ENCODE measurements around the gene ENTPD2. TPM values are rescaled to one million over a fixed set of nuclear protein-coding genes. Genes with fewer than 3 reads are reported as not detected.
"Not testable (repeated sequence)": the region's sequence is repeated elsewhere in the genome, so short reads cannot be mapped to it uniquely, and the experiment has no call there.

The ENTPD2 gene
- total and polyA plus RNA-seq, 2 donors (not counting 1 experiment from before 2014, with no cell fraction given), result under 0.01 TPM; not detected in 1

DNA sequence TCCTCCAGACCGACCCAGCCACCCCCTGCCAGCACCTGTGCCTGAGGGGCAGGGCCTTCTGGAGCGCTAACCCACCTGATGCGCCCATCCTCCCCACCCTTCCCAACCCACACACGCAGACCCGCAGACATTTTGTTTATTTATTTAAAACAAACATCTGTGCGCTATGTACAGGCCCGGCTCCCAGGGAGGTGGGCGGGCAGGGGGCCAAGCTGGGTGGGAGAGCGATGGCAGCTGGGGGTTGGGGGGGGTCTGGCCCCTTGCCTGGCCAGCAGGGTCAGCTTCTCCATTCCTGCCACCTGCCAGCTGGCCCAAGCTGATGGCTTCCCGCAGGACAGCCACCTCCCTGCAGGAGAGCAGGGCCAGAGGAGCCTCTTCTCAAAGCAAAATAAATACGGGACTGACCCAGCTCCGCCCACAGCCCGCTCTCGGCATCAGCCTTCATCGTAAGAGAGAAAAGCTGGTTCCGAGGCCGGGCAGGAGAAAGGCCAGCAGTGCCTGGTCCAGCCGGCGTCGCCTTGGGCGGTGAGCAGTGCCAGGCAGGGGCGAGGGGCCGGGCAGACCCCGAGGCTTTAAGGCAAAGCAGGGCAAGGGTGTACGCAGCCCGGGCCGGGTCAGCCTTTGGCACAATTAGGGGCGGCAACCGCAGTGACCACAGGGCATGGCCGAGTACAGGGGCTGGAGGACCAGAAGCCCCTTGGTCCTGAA lies 46.6 kb downstream of the ENTPD2 start:
- Histone ChIP-seq H3K27ac (ENCODE audit: insufficient read depth, low read length) (no peak overlapping the region), H3K79me2 (ENCODE audit: control insufficient read depth, insufficient read depth, low read length) (no peaks in the 10 kb centered on the region), H4K20me1 (ENCODE audit: control insufficient read depth, extremely low read depth, insufficient read depth, low read length) (no peaks in the 10 kb centered on the region), H3K27me3 (ENCODE audit: control insufficient read depth, insufficient read depth, low read length) (no peaks in the 10 kb centered on the region), H3K9me3 (ENCODE audit: control insufficient read depth, insufficient read depth, low read depth, low read length) (no peaks in the 10 kb centered on the region), H3K4me1 (ENCODE audit: control insufficient read depth, extremely low read depth, insufficient read depth, low read length) (peaks cover 8% of the 10 kb centered on the region), H3K36me3 (ENCODE audit: control insufficient read depth, insufficient read depth, low read length) (peaks cover 5% of the 10 kb centered on the region), H2AFZ (ENCODE audit: low read length) (no peak overlapping the region), H3K4me3 (replicated peaks in 1 of 4; ENCODE audit: control extremely low read depth in 1 of 4, insufficient read depth in 1 of 4, low read depth in 3 of 4, low read length in 4 of 4) (no peak overlapping the region), H3K9ac (ENCODE audit: insufficient read depth, low read length) (no peak overlapping the region), H3K4me2 (ENCODE audit: extremely low read depth, insufficient read depth, low read length) (no peak overlapping the region)
- no peak for TF ChIP-seq EZH2 (IDR thresholded peaks at IDR 0.05; ENCODE audit: low read length, missing control alignments)
- TF ChIP-seq, protein P1, sequence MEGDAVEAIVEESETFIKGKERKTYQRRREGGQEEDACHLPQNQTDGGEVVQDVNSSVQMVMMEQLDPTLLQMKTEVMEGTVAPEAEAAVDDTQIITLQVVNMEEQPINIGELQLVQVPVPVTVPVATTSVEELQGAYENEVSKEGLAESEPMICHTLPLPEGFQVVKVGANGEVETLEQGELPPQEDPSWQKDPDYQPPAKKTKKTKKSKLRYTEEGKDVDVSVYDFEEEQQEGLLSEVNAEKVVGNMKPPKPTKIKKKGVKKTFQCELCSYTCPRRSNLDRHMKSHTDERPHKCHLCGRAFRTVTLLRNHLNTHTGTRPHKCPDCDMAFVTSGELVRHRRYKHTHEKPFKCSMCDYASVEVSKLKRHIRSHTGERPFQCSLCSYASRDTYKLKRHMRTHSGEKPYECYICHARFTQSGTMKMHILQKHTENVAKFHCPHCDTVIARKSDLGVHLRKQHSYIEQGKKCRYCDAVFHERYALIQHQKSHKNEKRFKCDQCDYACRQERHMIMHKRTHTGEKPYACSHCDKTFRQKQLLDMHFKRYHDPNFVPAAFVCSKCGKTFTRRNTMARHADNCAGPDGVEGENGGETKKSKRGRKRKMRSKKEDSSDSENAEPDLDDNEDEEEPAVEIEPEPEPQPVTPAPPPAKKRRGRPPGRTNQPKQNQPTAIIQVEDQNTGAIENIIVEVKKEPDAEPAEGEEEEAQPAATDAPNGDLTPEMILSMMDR (conservative IDR thresholded peaks at IDR 0.05 in 1 of 2, IDR thresholded peaks at IDR 0.05 in 1 of 2; ENCODE audit: low read depth in 1 of 2, low read length in 2 of 2), result no peak
- peak in 1 of 2 donors; percentile 57 for DNase-seq (ENCODE audit: low read depth in 2 of 2)

- H3K27me3 ChIP-seq (ENCODE audit: control insufficient read depth, insufficient read depth, low read length), result no peaks in the 10 kb centered on the region
- no peak overlapping the region for H3K27ac ChIP-seq (ENCODE audit: insufficient read depth, low read length)
- H3K9ac ChIP-seq (ENCODE audit: insufficient read depth, low read length), result no peak overlapping the region
- H4K20me1 ChIP-seq (ENCODE audit: control insufficient read depth, extremely low read depth, insufficient read depth, low read length), result no peaks in the 10 kb centered on the region
- no peak overlapping the region for H2AFZ ChIP-seq (ENCODE audit: low read length)
- DNase-seq (ENCODE audit: low read depth in 2 of 2), result peak in 1 of 2 donors; percentile 54
- peaks cover 4% of the 10 kb centered on the region for H3K36me3 ChIP-seq (ENCODE audit: control insufficient read depth, insufficient read depth, low read length)
- no peak overlapping the region for H3K4me2 ChIP-seq (ENCODE audit: extremely low read depth, insufficient read depth, low read length)
- H3K79me2 ChIP-seq (ENCODE audit: control insufficient read depth, insufficient read depth, low read length), result no peaks in the 10 kb centered on the region
- TF ChIP-seq, protein P1 (conservative IDR thresholded peaks at IDR 0.05 in 1 of 2, IDR thresholded peaks at IDR 0.05 in 1 of 2; ENCODE audit: low read depth in 1 of 2, low read length in 2 of 2), result no peak
- no peak for TF ChIP-seq EZH2 (IDR thresholded peaks at IDR 0.05; ENCODE audit: low read length, missing control alignments)
- peaks cover 8% of the 10 kb centered on the region for H3K4me1 ChIP-seq (ENCODE audit: control insufficient read depth, extremely low read depth, insufficient read depth, low read length)
- H3K4me3 ChIP-seq (replicated peaks in 1 of 4; ENCODE audit: control extremely low read depth in 1 of 4, insufficient read depth in 1 of 4, low read depth in 3 of 4, low read length in 4 of 4), result no peak overlapping the region
- H3K9me3 ChIP-seq (ENCODE audit: control insufficient read depth, insufficient read depth, low read depth, low read length), result no peaks in the 10 kb centered on the region
Measured at GRCh38 chr9:137006116-137007003, 47.5 kb downstream of the ENTPD2 start.

GRCh38 chr9:137004285-137004684 lies 49.6 kb downstream of the ENTPD2 start:
- not testable (repeated sequence) for H3K4me2 ChIP-seq (ENCODE audit: extremely low read depth, insufficient read depth, low read length); DNase-seq (ENCODE audit: low read depth in 2 of 2); H3K36me3 ChIP-seq (ENCODE audit: control insufficient read depth, insufficient read depth, low read length); H3K27me3 ChIP-seq (ENCODE audit: control insufficient read depth, insufficient read depth, low read length); H2AFZ ChIP-seq (ENCODE audit: low read length); H3K79me2 ChIP-seq (ENCODE audit: control insufficient read depth, insufficient read depth, low read length); H3K9me3 ChIP-seq (ENCODE audit: control insufficient read depth, insufficient read depth, low read depth, low read length); H3K9ac ChIP-seq (ENCODE audit: insufficient read depth, low read length); H3K27ac ChIP-seq (ENCODE audit: insufficient read depth, low read length); H3K4me3 ChIP-seq (replicated peaks in 1 of 4; ENCODE audit: control extremely low read depth in 1 of 4, insufficient read depth in 1 of 4, low read depth in 3 of 4, low read length in 4 of 4); H4K20me1 ChIP-seq (ENCODE audit: control insufficient read depth, extremely low read depth, insufficient read depth, low read length)
- TF ChIP-seq, protein P1 (conservative IDR thresholded peaks at IDR 0.05 in 1 of 2, IDR thresholded peaks at IDR 0.05 in 1 of 2; ENCODE audit: low read depth in 1 of 2, low read length in 2 of 2), result peak in 1 of 2 donors; percentile 31
- peaks cover 13% of the 10 kb centered on the region for H3K4me1 ChIP-seq (ENCODE audit: control insufficient read depth, extremely low read depth, insufficient read depth, low read length)

Data from fibroblast of lung (primary cell).